H9 (cell line): ENCODE results near the gene APPBP2. TPM values are rescaled to one million over a fixed set of nuclear protein-coding genes. Genes with fewer than 3 reads are reported as not detected.
"Not testable (repeated sequence)": the region's sequence is repeated elsewhere in the genome, so short reads cannot be mapped to it uniquely, and the experiment has no call there.

Experiments used
- DNase-seq: peaks from one replicate; pipeline ENCODE4 v3.0.0-alpha.2; 2017
- H2AFZ ChIP-seq: one replicate; pipeline ENCODE4 v1.6.1; 2013; ENCODE audit warnings: mild to moderate bottlenecking, low read length, control low read depth, moderate library complexity
- H2AK5ac ChIP-seq: 2 replicates; pipeline ENCODE4 v1.6.1; 2013; ENCODE audit warnings: low read length, control low read depth, mixed read lengths; ENCODE audit not compliant: insufficient read length
- H2BK120ac ChIP-seq: one replicate; pipeline ENCODE4 v1.6.1; 2013; ENCODE audit warnings: low read depth, mild to moderate bottlenecking, low read length, control low read depth, inconsistent platforms; ENCODE audit not compliant: poor library complexity, severe bottlenecking
- H2BK12ac ChIP-seq: 2 replicates; pipeline ENCODE4 v1.6.1; 2013; ENCODE audit warnings: low read length, control low read depth, mixed read lengths, low read depth; ENCODE audit not compliant: insufficient read length
- H2BK15ac ChIP-seq: 2 replicates; pipeline ENCODE4 v1.6.1; 2013; ENCODE audit warnings: low read depth, low read length, control low read depth
- H2BK20ac ChIP-seq: one replicate; pipeline ENCODE4 v1.6.1; 2013; ENCODE audit warnings: low read depth, mild to moderate bottlenecking, low read length, control low read depth, inconsistent platforms; ENCODE audit not compliant: poor library complexity, severe bottlenecking
- H2BK5ac ChIP-seq: 2 replicates; pipeline ENCODE4 v1.6.1; 2013; ENCODE audit warnings: low read length, control low read depth, mixed read lengths; ENCODE audit not compliant: insufficient read length
- H3K14ac ChIP-seq: 2 replicates; pipeline ENCODE4 v1.6.1; 2013; ENCODE audit warnings: low read length, control low read depth; ENCODE audit not compliant: insufficient read depth
- H3K18ac ChIP-seq: 2 replicates; pipeline ENCODE4 v1.6.1; 2013; ENCODE audit warnings: low read depth, mild to moderate bottlenecking, mixed read lengths, low read length, control low read depth; ENCODE audit not compliant: insufficient read length
- H3K23ac ChIP-seq: 2 replicates; pipeline ENCODE4 v1.6.1; 2013; ENCODE audit warnings: low read length, control low read depth, mixed read lengths, low read depth; ENCODE audit not compliant: insufficient read length
- H3K23me2 ChIP-seq: 2 replicates; pipeline ENCODE4 v1.6.1; 2013; ENCODE audit warnings: low read depth, mild to moderate bottlenecking, mixed read lengths, low read length, control low read depth; ENCODE audit not compliant: insufficient read length, poor library complexity, severe bottlenecking
- H3K27ac ChIP-seq: 2 replicates; pipeline ENCODE4 v1.5.1; 2013; ENCODE audit warnings: low read length, control low read depth, mixed read lengths, low read depth; ENCODE audit not compliant: insufficient read length
- H3K27me3 ChIP-seq: 2 replicates; pipeline ENCODE4 v1.6.1; 2013; ENCODE audit warnings: low read length, control low read depth, inconsistent platforms; ENCODE audit not compliant: insufficient read depth
- H3K4ac ChIP-seq: 2 replicates; pipeline ENCODE4 v1.6.1; 2013; ENCODE audit warnings: low read depth, mild to moderate bottlenecking, control low read depth, inconsistent platforms, low read length, moderate library complexity
- H3K4me1 ChIP-seq: 2 replicates; pipeline ENCODE4 v1.6.1; 2013; ENCODE audit warnings: low read length, control low read depth, inconsistent platforms; ENCODE audit not compliant: insufficient read depth
- H3K4me2 ChIP-seq: 2 replicates; pipeline ENCODE4 v1.6.1; 2013; ENCODE audit warnings: low read length, control low read depth, mixed read lengths; ENCODE audit not compliant: insufficient read length, insufficient read depth
- H3K56ac ChIP-seq: 2 replicates; pipeline ENCODE4 v1.6.1; 2013; ENCODE audit warnings: low read depth, mild to moderate bottlenecking, mixed read lengths, low read length, control low read depth; ENCODE audit not compliant: insufficient read length
- H3K79me1 ChIP-seq: 2 replicates; pipeline ENCODE4 v1.6.1; 2013; ENCODE audit warnings: low read depth, mild to moderate bottlenecking, moderate library complexity, low read length, control low read depth, inconsistent platforms; ENCODE audit not compliant: insufficient read depth, poor library complexity, severe bottlenecking
- H3K79me2 ChIP-seq: 2 replicates; pipeline ENCODE4 v1.6.1; 2013; ENCODE audit warnings: low read length, control low read depth, inconsistent platforms; ENCODE audit not compliant: insufficient read depth
- H3K9ac ChIP-seq: 2 replicates; pipeline ENCODE4 v1.6.1; 2013; ENCODE audit warnings: low read length, control low read depth, mixed read lengths; ENCODE audit not compliant: insufficient read length; ENCODE audit errors: extremely low read depth
- H3K9me3 ChIP-seq: one replicate; pipeline ENCODE4 v1.6.1; 2013; ENCODE audit warnings: low read depth, low read length, inconsistent platforms; ENCODE audit not compliant: control insufficient read depth
- H3T11ph ChIP-seq: one replicate; pipeline ENCODE4 v1.6.1; 2013; ENCODE audit warnings: mild to moderate bottlenecking, low read length, control low read depth, inconsistent platforms
- H4K20me1 ChIP-seq: one replicate; pipeline ENCODE4 v1.6.1; 2013; ENCODE audit not compliant: control insufficient read depth, insufficient read length, insufficient read depth
- H4K5ac ChIP-seq: 2 replicates; pipeline ENCODE4 v1.6.1; 2013; ENCODE audit warnings: low read depth, mild to moderate bottlenecking, mixed read lengths, low read length, control low read depth; ENCODE audit not compliant: insufficient read length
- H4K8ac ChIP-seq: replicated peaks from 2 replicates; pipeline ENCODE4 v1.6.1; 2013; ENCODE audit warnings: low read length, control low read depth, mixed read lengths, low read depth; ENCODE audit not compliant: insufficient read length
- H4K91ac ChIP-seq: 2 replicates; pipeline ENCODE4 v1.6.1; 2013; ENCODE audit warnings: low read depth, mild to moderate bottlenecking, moderate library complexity, mixed read lengths, low read length, control low read depth; ENCODE audit not compliant: insufficient read length
- H3K27ac Mint-ChIP-seq, 3 experiments: 2 replicates in 2 of 3; 3 replicates in 1 of 3; pipeline ENCODE4 v1.8.0; 2020 to 2021; ENCODE audit warnings: mixed read lengths in 3 of 3, mild to moderate bottlenecking in 1 of 3, moderate library complexity in 1 of 3
- H3K27me3 Mint-ChIP-seq: 2 replicates; pipeline ENCODE4 v1.8.0; 2021; ENCODE audit warnings: low read depth, mild to moderate bottlenecking, moderate library complexity, mixed read lengths
- H3K36me3 Mint-ChIP-seq, 3 experiments: 2 replicates in 2 of 3; 3 replicates in 1 of 3; pipeline ENCODE4 v1.8.0; 2020 to 2021; ENCODE audit warnings: low read depth in 3 of 3, mixed read lengths in 3 of 3; ENCODE audit not compliant: insufficient read depth in 1 of 3
- H3K4me1 Mint-ChIP-seq, 2 experiments: 2 replicates each; pipeline ENCODE4 v1.8.0; 2020; ENCODE audit warnings: mixed read lengths in 2 of 2
- H3K4me3 Mint-ChIP-seq, 2 experiments: 2 replicates in 1 of 2; 3 replicates in 1 of 2; pipeline ENCODE4 v1.8.0; 2020 to 2021; ENCODE audit warnings: mild to moderate bottlenecking in 2 of 2, mixed read lengths in 2 of 2, moderate library complexity in 1 of 2
- H3K9me3 Mint-ChIP-seq, 2 experiments: 2 replicates in 1 of 2; 3 replicates in 1 of 2; pipeline ENCODE4 v1.8.0; 2020; ENCODE audit warnings: mild to moderate bottlenecking in 2 of 2, mixed read lengths in 2 of 2, moderate library complexity in 1 of 2
- CTCF ChIP-seq: fragments of 200-600 bp; sonication (generic); conservative IDR thresholded peaks from 3 replicates; pipeline ENCODE4 v1.8.0; 2021; ENCODE audit warnings: antibody characterized with exemption, mild to moderate bottlenecking
- WGBS: extraction: QIAGEN DNeasy Blood & Tissue Kit; methylation state at CpG from one replicate; pipeline ENCODE4 v1.1.7; 2013; ENCODE audit warnings: missing lambda C conversion rate, low lambda C conversion rate, mixed read lengths; ENCODE audit not compliant: insufficient read length; ENCODE audit errors: extremely low coverage; 5-methylcytosine and 5-hydroxymethylcytosine counted together
- total RNA-seq: library from RNA; stranded (reverse); gene quantifications from 2 replicates; pipeline ENCODE4 v1.2.1, GENCODE V29; 2021

APPBP2 gene
- total RNA-seq, 1 experiment from 2014 or later: 17.0 TPM

DNA sequence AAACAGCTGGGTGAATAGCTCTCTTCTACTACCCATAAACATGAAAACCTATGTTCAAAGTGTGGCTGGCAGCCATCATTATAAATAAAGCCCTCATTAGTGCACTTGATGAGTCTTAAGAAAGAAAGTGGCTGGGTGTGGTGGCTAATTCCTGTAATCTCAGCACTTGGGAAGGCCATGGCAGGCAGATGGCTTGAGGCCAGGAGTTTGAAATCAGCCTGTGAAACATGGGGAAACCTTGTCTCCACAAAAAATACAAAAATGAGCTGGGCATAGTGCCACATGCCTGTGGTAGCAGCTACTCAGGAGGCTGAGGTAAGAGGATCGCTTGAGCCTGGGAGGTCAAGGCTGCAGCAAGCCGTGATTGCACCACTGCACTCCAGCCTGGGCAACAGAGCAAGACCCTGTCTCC, 28.3 kb upstream of the APPBP2 start:
- H3K18ac ChIP-seq: no peak overlapping the region
- peaks cover 10% of the 10 kb centered on the region for H3K9me3 ChIP-seq
- no peak overlapping the region for H2BK20ac ChIP-seq
- H3K9ac ChIP-seq: no peak overlapping the region
- H3K56ac ChIP-seq: no peak overlapping the region
- no peak for DNase-seq
- H2BK12ac ChIP-seq: no peak overlapping the region
- H3K4me2 ChIP-seq: no peak overlapping the region
- WGBS: no CpG with 5 or more reads among the region's 2 CpGs
- Mint-ChIP-seq H3K4me3 (no peak overlapping the region), H3K4me1 (no peaks in the 10 kb centered on the region), H3K36me3 (peaks cover 9 to 36% (median 14%) of the 10 kb centered on the region in 3 experiments), H3K27me3 (peaks cover 2% of the 10 kb centered on the region), H3K27ac (no peak overlapping the region), H3K9me3 (peaks cover 47 to 49% of the 10 kb centered on the region in 2 experiments)
- H3T11ph ChIP-seq: no peak overlapping the region
- no peak overlapping the region for H4K91ac ChIP-seq
- H3K27ac ChIP-seq: no peak overlapping the region
- H4K20me1 ChIP-seq: no peaks in the 10 kb centered on the region
- no peaks in the 10 kb centered on the region for H3K79me1 ChIP-seq
- no peak overlapping the region for H3K23ac ChIP-seq
- H3K27me3 ChIP-seq: no peaks in the 10 kb centered on the region
- no peak overlapping the region for H2BK120ac ChIP-seq
- no peak overlapping the region for H2AK5ac ChIP-seq
- H2AFZ ChIP-seq: no peak overlapping the region
- H3K4ac ChIP-seq: no peak overlapping the region
- no peak for TF ChIP-seq CTCF
- no peak overlapping the region for H3K14ac ChIP-seq
- no peak overlapping the region for H2BK5ac ChIP-seq
- no peak overlapping the region for H4K5ac ChIP-seq
- no peaks in the 10 kb centered on the region for H3K79me2 ChIP-seq
- H4K8ac ChIP-seq: no peak overlapping the region
- no peaks in the 10 kb centered on the region for H3K23me2 ChIP-seq
- H3K4me1 ChIP-seq: no peaks in the 10 kb centered on the region
- no peak overlapping the region for H2BK15ac ChIP-seq

DNA sequence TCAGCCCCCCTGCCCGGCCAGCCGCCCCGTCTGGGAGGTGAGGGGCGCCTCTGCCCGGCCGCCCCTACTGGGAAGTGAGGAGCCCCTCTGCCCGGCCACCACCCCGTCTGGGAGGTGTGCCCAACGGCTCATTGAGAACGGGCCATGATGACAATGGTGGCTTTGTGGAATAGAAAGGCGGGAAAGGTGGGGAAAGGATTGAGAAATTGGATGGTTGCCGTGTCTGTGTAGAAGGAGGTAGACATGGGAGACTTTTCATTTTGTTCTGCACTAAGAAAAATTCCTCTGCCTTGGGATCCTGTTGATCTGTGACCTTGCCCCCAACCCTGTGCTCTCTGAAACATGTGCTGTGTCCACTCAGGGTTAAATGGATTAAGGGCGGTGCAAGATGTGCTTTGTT, 26.2 kb upstream of the APPBP2 start:
- not testable (repeated sequence) for H3K9ac ChIP-seq, H2AFZ ChIP-seq, H3K4me2 ChIP-seq, H3K4me1 Mint-ChIP-seq, H3K4me3 Mint-ChIP-seq, H3K79me1 ChIP-seq, H4K20me1 ChIP-seq, H4K91ac ChIP-seq, H3K4ac ChIP-seq, H2AK5ac ChIP-seq, H3K27ac Mint-ChIP-seq, DNase-seq, H3K27me3 Mint-ChIP-seq, H3K27me3 ChIP-seq, H3K56ac ChIP-seq, H2BK12ac ChIP-seq, H3K23me2 ChIP-seq, H2BK120ac ChIP-seq, H3K79me2 ChIP-seq, H3K23ac ChIP-seq, H2BK15ac ChIP-seq, H3K9me3 ChIP-seq, H3K18ac ChIP-seq, H3K4me1 ChIP-seq, H3K27ac ChIP-seq, H4K8ac ChIP-seq, H3K14ac ChIP-seq, H2BK5ac ChIP-seq, H4K5ac ChIP-seq, H2BK20ac ChIP-seq, H3T11ph ChIP-seq
- H3K9me3 Mint-ChIP-seq: peaks cover 33 to 35% of the 10 kb centered on the region in 2 experiments
- WGBS: no CpG with 5 or more reads among the region's 13 CpGs
- H3K36me3 Mint-ChIP-seq: peaks cover 8 to 21% (median 10%) of the 10 kb centered on the region in 3 experiments
